GM21447 (cell line): ENCODE measurements around the gene CAMP.
"Not testable (repeated sequence)": the region's sequence is repeated elsewhere in the genome, so short reads cannot be mapped to it uniquely, and the experiment has no call there.

Source experiments
- ATAC-seq: cut with Tn5 transposase; IDR thresholded peaks from one replicate; pipeline ENCODE4 v1.9.1; 2021; ENCODE audit not compliant: unreplicated experiment

CAMP gene

GRCh38 chr3:48222616-48223513 is at the start of gene CAMP:
TSS of gene CAMP (plus strand) at chr3:48223495. CDS start at chr3:48223512, 17 bp downstream.
- ATAC-seq = peak; percentile 54

- ATAC-seq = no peak
Measured at GRCh38 chr3:48178072-48178471, 45.2 kb upstream of the CAMP start.

GRCh38 chr3:48180021-48180420 is 43.3 kb upstream of the CAMP start:
- ATAC-seq = no peak

- no peak for ATAC-seq
Measured at GRCh38 chr3:48180531-48181253, 42.6 kb upstream of the CAMP start.

- ATAC-seq = no peak
Measured at GRCh38 chr3:48184299-48184698, 39.0 kb upstream of the CAMP start.

GRCh38 chr3:48185129-48185528 is 38.2 kb upstream of the CAMP start:
- no peak for ATAC-seq

GRCh38 chr3:48186631-48187300 is 36.5 kb upstream of the CAMP start:
- ATAC-seq = no peak

- no peak for ATAC-seq
Measured at GRCh38 chr3:48187301-48187578, 36.1 kb upstream of the CAMP start.

- ATAC-seq = peak; percentile 12
Measured at GRCh38 chr3:48187579-48188265, 35.6 kb upstream of the CAMP start.

- ATAC-seq = peak; percentile 96
Measured at GRCh38 chr3:48188266-48189201, 34.8 kb upstream of the CAMP start, which contains the start of gene CDC25A. TSS of gene CDC25A (minus strand) at chr3:48188417. CDS start at chr3:48187947, 470 bp downstream.

GRCh38 chr3:48189321-48189720 is 34.0 kb upstream of the CAMP start:
- ATAC-seq = no peak

GRCh38 chr3:48190911-48191310 is 32.4 kb upstream of the CAMP start:
- ATAC-seq = no peak

- ATAC-seq = no peak
Measured at GRCh38 chr3:48194446-48195071, 28.7 kb upstream of the CAMP start.

GRCh38 chr3:48196611-48197010 is 26.7 kb upstream of the CAMP start:
- ATAC-seq = no peak

GRCh38 chr3:48199117-48199516 is 24.2 kb upstream of the CAMP start:
- ATAC-seq = no peak

GRCh38 chr3:48202632-48203031 is 20.7 kb upstream of the CAMP start:
- no peak for ATAC-seq

- ATAC-seq = no peak
Measured at GRCh38 chr3:48208076-48208475, 15.2 kb upstream of the CAMP start.

- no peak for ATAC-seq
Measured at GRCh38 chr3:48209445-48209844, 13.8 kb upstream of the CAMP start.

- not testable (repeated sequence) for ATAC-seq
Measured at GRCh38 chr3:48210534-48210933, 12.8 kb upstream of the CAMP start.

- not testable (repeated sequence) for ATAC-seq
Measured at GRCh38 chr3:48211776-48212175, 11.5 kb upstream of the CAMP start.
